Measurements from ENCODE around the gene EGR4. TPM values are rescaled to one million over a fixed set of nuclear protein-coding genes. Genes with fewer than 3 reads are reported as not detected.

Gene EGR4
- total and polyA plus RNA-seq, 2 of the 4 experiments (the other 2 are of a cell fraction): not detected

DNA sequence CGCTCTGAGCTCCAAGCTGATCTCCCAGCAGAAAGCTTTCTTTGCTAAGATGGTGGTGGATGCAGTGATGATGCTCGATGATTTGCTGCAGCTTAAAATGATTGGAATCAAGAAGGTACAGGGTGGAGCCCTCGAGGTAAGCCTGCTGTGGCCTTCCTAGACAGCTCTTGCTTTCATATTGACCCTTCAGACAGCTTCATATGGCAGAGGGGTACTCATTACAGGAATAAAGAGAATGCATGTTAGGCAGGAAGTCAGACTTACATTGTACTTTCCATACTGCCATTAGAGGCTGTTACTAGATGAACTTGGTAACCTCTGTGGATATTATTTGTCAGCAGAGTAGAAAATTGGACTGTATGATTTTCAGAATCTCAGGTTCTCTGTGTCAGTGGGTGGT is 48.8 kb downstream of the EGR4 start:
- H4K20me1 ChIP-seq (ENCODE audit: insufficient read depth, low read length): peaks cover 33% of the 10 kb centered on the region
- no peak overlapping the region for H3K56ac ChIP-seq (ENCODE audit: extremely low read depth, insufficient read depth, low read length)
- ChIA-PET POLR2A (ENCODE audit: unreplicated experiment) (no interaction called here), CTCF (interaction anchor here (0.9 kb wide), 1 partner anchor 9 kb away, joined by 6 read pairs; no protein-coding TSS in a partner anchor)
- no peaks in the 10 kb centered on the region for H3K9me3 ChIP-seq (ENCODE audit: control insufficient read depth, insufficient read depth, low read length)
- intact Hi-C loops (cut with micrococcal nuclease): no loop called here
- no peak overlapping the region for H3K4ac ChIP-seq (ENCODE audit: low read depth, low read length)
- H3K9ac ChIP-seq (ENCODE audit: low read depth, low read length): no peak overlapping the region
- peaks cover 54% of the 10 kb centered on the region for H3K36me3 ChIP-seq (ENCODE audit: control insufficient read depth, insufficient read depth, low read length)
- no peak overlapping the region for H3K4me3 ChIP-seq (ENCODE audit: insufficient read depth, low read depth, low read length)
- 100% methylated on average over 1 of the region's 3 CpGs; no CpG with 5 or more reads in 1 of the 2 experiments for WGBS, 2 experiments (ENCODE audit: extremely low coverage in 2 of 2, insufficient read length in 1 of 2)
- in situ Hi-C loops (cut with MboI; ENCODE audit: low sequenced_read_pairs): no loop called here
- H3K27ac ChIP-seq (ENCODE audit: insufficient read depth, low read length): no peak overlapping the region
- no peak for DNase-seq
- H3K27me3 ChIP-seq (ENCODE audit: control insufficient read depth, insufficient read depth, low read length): no peaks in the 10 kb centered on the region
- dilution Hi-C loops (cut with HindIII; ENCODE audit: low sequenced_read_pairs, unreplicated experiment): no loop called here
- no peak overlapping the region for H2BK20ac ChIP-seq (ENCODE audit: low read depth, low read length)
- no peak overlapping the region for H3K23ac ChIP-seq (ENCODE audit: low read depth, low read length)
- H3K4me1 ChIP-seq (ENCODE audit: control insufficient read depth, insufficient read depth, low read length): peaks cover 3% of the 10 kb centered on the region; the same call in 1 of the 2 replicates
- no peak overlapping the region for H2BK120ac ChIP-seq (ENCODE audit: low read depth, low read length)
- H4K5ac ChIP-seq (ENCODE audit: low read depth, low read length): no peak overlapping the region
- H3K14ac ChIP-seq (replicated peaks; ENCODE audit: low read depth, low read length): no peak overlapping the region
- H3K18ac ChIP-seq (ENCODE audit: low read depth, low read length): no peak overlapping the region
- H4K8ac ChIP-seq (ENCODE audit: low read depth in 2 of 2, low read length in 2 of 2): no peak overlapping the region
- H3K4me2 ChIP-seq (ENCODE audit: low read depth, low read length): no peak overlapping the region
- TF ChIP-seq CHD1 (IDR thresholded peaks at IDR 0.05; ENCODE audit: low read depth, low read length) (no peak), ELK1 (IDR thresholded peaks at IDR 0.05; ENCODE audit: borderline replicate concordance, low read depth, low read length) (no peak), MAZ (IDR thresholded peaks at IDR 0.05; ENCODE audit: borderline replicate concordance, low read depth, low read length) (no peak), POLR2A (IDR thresholded peaks at IDR 0.05; ENCODE audit: low read depth, low read length) (no peak), MXI1 (IDR thresholded peaks at IDR 0.05; ENCODE audit: borderline replicate concordance, low read depth, low read length) (no peak), CEBPB (IDR thresholded peaks at IDR 0.05; ENCODE audit: low read depth, low read length) (no peak), FOS (IDR thresholded peaks at IDR 0.05; ENCODE audit: low read depth, low read length) (no peak), CTCF (conservative IDR thresholded peaks at IDR 0.05; ENCODE audit: low read depth, low read length) (no peak), MAFK (IDR thresholded peaks at IDR 0.05; ENCODE audit: low read depth, low read length) (no peak), RFX5 (IDR thresholded peaks at IDR 0.05; ENCODE audit: low read depth, low read length) (no peak), SMC3 (IDR thresholded peaks at IDR 0.05; ENCODE audit: low read depth, low read length) (no peak), RAD21 (IDR thresholded peaks at IDR 0.05; ENCODE audit: low read length) (no peak), NFE2L2 (IDR thresholded peaks at IDR 0.05; ENCODE audit: low read depth, low read length) (no peak), BHLHE40 (IDR thresholded peaks at IDR 0.05; ENCODE audit: low read depth, low read length) (no peak), RCOR1 (IDR thresholded peaks at IDR 0.05; ENCODE audit: insufficient replicate concordance, low read length) (no peak)
- TF ChIP-seq, protein P1, sequence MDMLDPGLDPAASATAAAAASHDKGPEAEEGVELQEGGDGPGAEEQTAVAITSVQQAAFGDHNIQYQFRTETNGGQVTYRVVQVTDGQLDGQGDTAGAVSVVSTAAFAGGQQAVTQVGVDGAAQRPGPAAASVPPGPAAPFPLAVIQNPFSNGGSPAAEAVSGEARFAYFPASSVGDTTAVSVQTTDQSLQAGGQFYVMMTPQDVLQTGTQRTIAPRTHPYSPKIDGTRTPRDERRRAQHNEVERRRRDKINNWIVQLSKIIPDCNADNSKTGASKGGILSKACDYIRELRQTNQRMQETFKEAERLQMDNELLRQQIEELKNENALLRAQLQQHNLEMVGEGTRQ (IDR thresholded peaks at IDR 0.05; ENCODE audit: low read depth, low read length): no peak
- no TSS peak for BruUV-seq (replicated peaks)
- H4K91ac ChIP-seq (ENCODE audit: insufficient read depth, low read depth, low read length): no peak overlapping the region
- H2BK15ac ChIP-seq (ENCODE audit: low read depth, low read length): no peak overlapping the region
- no peak overlapping the region for H2AK9ac ChIP-seq (replicated peaks; ENCODE audit: low read depth, low read length, poor library complexity)
- no peak for ATAC-seq (ENCODE audit: low read depth)
- no peak overlapping the region for H2AFZ ChIP-seq (replicated peaks; ENCODE audit: low read length, poor library complexity)
- peaks cover 49 to 52% of the 10 kb centered on the region in 2 experiments for H3K79me1 ChIP-seq (ENCODE audit: low read depth in 1 of 2, low read length in 2 of 2)
- H3K9me1 ChIP-seq (ENCODE audit: insufficient read depth, low read length): no peaks in the 10 kb centered on the region; the same call in 1 of the 2 replicates
- H2BK5ac ChIP-seq (ENCODE audit: low read depth, low read length, poor library complexity, severe bottlenecking): no peak overlapping the region
- no peak overlapping the region for H2AK5ac ChIP-seq (ENCODE audit: low read depth, low read length)

All from IMR-90 (cell line).